Suppressor macrophage (primary cell): ENCODE results near the gene SPATA21.

Experiments used
- DNase-seq, 4 experiments: peaks; one replicate each; pipeline ENCODE4 v3.0.0-alpha.2; 2020 to 2022

The SPATA21 gene

GRCh38 chr1:16380868-16381267 is 56.4 kb downstream of the SPATA21 start:
- DNase-seq, result no peak

GRCh38 chr1:16378443-16378842 is 58.8 kb downstream of the SPATA21 start:
- DNase-seq, result no peak

GRCh38 chr1:16376971-16377370 is 60.3 kb downstream of the SPATA21 start:
- no peak for DNase-seq

- no peak for DNase-seq
Observed at GRCh38 chr1:16375521-16376340, 61.5 kb downstream of the SPATA21 start.

DNA sequence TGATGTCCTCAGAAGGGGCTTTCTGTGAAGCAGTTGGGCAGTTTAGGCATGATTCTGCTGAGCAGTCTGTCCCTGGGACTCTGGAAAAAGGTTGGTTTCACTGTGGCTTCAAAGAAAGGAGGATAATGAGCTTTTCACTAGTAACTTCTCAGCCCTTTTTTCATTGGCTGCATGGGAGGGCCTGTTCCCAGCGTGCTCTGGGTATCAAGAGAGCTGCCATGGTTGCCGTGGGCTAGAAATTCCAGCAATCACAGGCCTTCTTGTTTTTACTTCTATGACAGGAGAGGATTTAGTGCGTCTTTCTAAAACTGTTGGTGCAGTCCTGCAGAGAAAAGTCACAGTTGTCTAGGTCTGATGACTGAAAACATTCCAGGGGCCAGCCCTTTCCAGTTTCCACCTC is 63.0 kb downstream of the SPATA21 start:
- DNase-seq, result no peak

GRCh38 chr1:16372535-16373285 is 64.5 kb downstream of the SPATA21 start:
- DNase-seq, result no peak

GRCh38 chr1:16371725-16372124 is 65.5 kb downstream of the SPATA21 start:
- DNase-seq, result peak; percentile 22 to 83 (median 65)

- DNase-seq, result no peak
Observed at GRCh38 chr1:16369821-16370220, 67.4 kb downstream of the SPATA21 start.

DNA sequence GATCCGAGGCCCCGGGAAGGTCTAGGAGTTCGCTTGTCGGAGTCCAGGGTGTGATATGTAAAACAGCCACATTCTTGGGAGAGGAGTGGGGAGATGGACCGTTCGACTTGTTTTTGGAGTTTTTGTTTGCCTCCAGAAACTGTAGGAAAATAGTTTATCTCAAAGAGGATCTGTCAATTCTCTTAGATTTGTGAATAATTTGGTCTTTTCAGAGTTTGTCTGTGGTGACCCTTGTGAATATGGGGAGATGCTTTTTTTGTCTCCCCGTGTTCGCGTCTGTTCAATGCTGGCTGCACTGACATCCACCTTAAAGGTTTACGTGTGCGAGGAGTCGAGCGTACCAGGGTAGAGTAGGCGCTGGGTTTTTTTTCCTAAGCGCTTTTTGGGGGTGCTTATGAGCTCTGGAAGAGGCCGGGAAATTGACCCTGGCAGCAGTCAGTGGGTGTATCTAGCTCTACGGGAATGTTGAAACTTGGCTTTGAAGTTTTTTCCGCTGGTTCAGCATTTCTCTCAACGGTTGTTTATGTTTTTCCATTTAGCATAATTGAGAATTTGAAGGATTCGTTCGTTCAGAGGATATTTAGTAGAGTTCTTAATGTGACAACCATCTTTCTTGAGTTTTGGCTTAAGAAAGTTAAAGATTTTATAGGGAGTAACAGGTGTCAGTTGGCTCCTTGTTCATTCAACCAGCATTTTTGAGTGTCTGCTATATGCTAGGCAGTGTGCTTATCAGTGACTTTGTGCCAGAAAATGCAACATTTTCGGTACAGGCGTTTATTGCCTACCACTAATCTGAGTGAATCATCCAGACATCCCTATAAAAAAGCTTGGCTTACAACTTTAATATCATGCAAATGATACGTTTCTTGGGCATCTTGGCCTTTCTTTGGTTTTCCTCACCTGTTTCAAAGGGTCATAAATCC is 69.0 kb downstream of the SPATA21 start:
- DNase-seq, result peak; percentile 21 to 50 (median 49)

GRCh38 chr1:16367258-16367967 is 69.8 kb downstream of the SPATA21 start:
- peak; percentile 93 to 96 (median 96) for DNase-seq

GRCh38 chr1:16366722-16367257 is 70.4 kb downstream of the SPATA21 start, which contains the start of gene SZRD1:
SZRD1 (plus strand) TSS chr1:16367242; CDS start chr1:16367258, 16 bp downstream.
- DNase-seq, result peak; percentile 98 to 100 (median 99)

GRCh38 chr1:16365146-16365498 is 72.1 kb downstream of the SPATA21 start:
- DNase-seq, result peak in 2 of 4 experiments; percentile 46 to 48

- DNase-seq, result no peak
Observed at GRCh38 chr1:16356867-16357266, 80.4 kb downstream of the SPATA21 start.

GRCh38 chr1:16354619-16355018 is 82.6 kb downstream of the SPATA21 start:
- DNase-seq, result no peak

DNA sequence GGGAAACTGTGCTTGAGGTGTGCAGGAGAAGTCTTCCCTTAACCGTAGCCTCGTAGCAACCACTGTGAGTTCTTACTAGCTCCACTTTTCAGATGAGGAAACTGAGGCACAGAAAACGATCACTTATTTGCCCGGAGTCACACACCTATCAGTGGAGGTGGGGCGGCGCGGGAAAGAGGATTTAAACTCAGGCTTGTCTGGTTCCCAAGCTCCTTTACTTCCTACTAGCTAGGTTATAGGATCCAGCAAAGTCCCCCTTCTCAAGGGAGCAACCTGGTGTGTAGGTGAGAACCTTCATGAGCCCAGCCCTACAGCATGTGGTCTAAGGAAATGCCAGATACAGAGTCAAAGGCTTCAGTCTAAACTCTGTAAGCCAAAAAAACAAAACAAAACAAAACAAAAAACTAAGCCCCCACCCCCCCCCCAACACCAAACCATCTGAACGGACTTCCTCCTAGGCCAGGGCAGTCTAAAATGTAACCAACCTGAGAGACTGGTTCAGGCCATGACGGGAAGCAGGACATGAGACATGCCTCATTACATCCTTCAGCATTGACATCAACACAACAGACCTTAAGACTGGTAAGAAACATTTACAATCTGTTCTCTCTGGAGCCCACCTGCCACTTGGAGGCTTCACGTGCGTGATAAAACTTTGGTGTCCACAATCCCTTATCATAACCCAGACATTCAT is 84.2 kb downstream of the SPATA21 start:
- DNase-seq, result peak in 3 of 4 experiments; percentile 24 to 49 (median 39)

DNA sequence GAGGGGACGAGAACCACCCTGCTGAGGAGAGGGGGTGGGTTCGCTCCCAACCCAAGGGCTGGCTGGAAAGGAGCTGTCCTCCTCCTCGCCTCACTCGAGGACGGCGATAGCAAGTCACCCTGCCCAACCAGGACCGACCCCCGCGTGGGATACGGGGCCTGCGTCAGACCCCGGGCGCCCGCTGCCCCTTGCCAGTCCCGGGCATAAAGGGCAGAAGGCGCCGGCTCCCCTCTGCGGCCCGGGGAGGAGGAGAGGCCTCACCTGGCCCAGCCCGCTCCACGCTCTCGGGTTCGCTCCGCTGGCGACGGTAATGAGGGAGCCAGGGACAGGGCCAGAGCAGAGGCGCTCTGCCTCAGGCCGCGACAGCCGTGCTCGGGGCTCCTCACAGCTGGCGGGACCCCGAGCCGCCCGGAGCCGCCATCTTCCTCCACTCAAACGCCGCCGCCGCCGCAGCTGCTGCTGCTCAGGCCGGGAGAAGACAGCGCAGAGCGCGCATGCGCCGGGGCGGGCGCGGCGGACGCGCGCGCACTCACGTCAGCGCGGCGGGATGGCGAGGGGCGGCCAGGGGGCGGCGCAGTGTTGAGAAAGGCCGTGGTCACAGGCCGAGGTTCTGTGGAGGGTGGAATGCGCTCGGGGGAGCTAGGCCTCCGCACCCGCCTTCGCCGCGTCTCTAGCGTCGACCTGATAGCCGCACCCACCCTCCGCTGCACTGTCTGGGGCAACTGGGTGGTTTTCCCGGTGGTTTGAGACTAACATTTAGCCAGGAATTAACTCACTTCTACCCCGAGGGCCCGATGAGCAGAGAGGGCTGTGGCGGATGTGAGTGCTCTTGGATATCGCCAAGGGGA is 85.0 kb downstream of the SPATA21 start, which contains the start of gene FBXO42:
TSS of gene FBXO42 (minus strand) at position 487 of the 848 bp plus-strand sequence. CDS start 37,062 bp downstream, outside the sequence.
- DNase-seq, result peak; percentile 96 to 99 (median 98)

GRCh38 chr1:16351456-16351993 is 85.7 kb downstream of the SPATA21 start:
- peak; percentile 38 to 61 (median 56) for DNase-seq

GRCh38 chr1:16349847-16350406 is 87.3 kb downstream of the SPATA21 start:
- DNase-seq, result peak in 1 of 4 experiments; percentile 39
